ENCODE measurements around the gene LRMDA. TPM values are rescaled to one million over a fixed set of nuclear protein-coding genes. Genes with fewer than 3 reads are reported as not detected.

The LRMDA gene
- total and polyA plus RNA-seq, 2 of the 8 experiments (the other 6 are each of a cell fraction or from before 2014, with no cell fraction given): 0.86 to 2.8 TPM

DNA sequence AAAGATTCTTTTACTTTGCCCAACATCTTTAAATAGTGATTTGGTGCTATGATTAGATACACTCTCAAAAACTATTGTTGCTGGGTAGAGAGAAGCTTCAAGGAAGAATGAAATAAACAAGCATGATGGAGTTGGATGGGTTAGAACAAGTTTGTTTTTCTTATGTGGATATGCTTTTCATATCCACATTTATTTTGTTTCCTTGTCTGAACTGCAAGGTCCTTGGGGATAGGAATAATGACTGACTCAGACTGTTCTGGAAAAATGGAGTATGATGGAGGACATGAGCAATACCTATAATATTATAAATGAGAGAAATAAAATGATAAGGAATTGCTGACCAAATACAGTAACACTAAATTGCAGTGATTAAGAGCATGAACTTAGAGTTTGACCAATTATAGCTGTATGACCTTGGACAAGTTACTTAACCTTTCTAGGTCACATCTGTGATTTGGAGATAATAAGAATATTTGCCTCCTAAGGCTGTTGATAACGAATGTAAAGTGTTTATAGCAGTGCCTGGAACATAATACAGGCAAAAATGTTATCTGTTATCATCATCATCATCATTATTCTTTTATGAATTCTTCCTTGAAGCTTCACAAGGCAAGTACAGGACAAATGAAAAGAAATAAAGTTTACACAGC is 847.5 kb downstream of the LRMDA start:
- no peaks in the 10 kb centered on the region for H3K23me2 ChIP-seq (ENCODE audit: low read depth, low read length)
- no peak overlapping the region for H2BK12ac ChIP-seq (ENCODE audit: low read depth, low read length)
- H3K9ac ChIP-seq (replicated peaks in 1 of 4; ENCODE audit: extremely low read depth in 1 of 4, low read depth in 3 of 4, low read length in 3 of 4): no peak overlapping the region
- H3K23ac ChIP-seq (ENCODE audit: insufficient read length): no peak overlapping the region
- no peaks in the 10 kb centered on the region for H3K27me3 ChIP-seq (replicated peaks in 1 of 4; ENCODE audit: control insufficient read depth in 3 of 4, extremely low read depth in 1 of 4, insufficient read depth in 3 of 4, low read length in 3 of 4)
- H3K4me1 ChIP-seq (replicated peaks in 1 of 4; ENCODE audit: control insufficient read depth in 3 of 4, insufficient read depth in 4 of 4, low read length in 3 of 4): peaks cover 0 to 5% (median 0%) of the 10 kb centered on the region in 4 experiments; a peak in 1 of 7 replicates
- H2BK120ac ChIP-seq (replicated peaks; ENCODE audit: low read depth, low read length): no peak overlapping the region
- H4K20me1 ChIP-seq (replicated peaks in 1 of 2; ENCODE audit: control insufficient read depth in 1 of 2, insufficient read depth in 2 of 2, low read length in 2 of 2): no peaks in the 10 kb centered on the region
- H3K4me3 ChIP-seq (ENCODE audit: extremely low read depth in 1 of 4, insufficient read depth in 2 of 4, low read depth in 3 of 4, low read length in 4 of 4): no peak overlapping the region
- no peak overlapping the region for H2BK20ac ChIP-seq (ENCODE audit: low read length)
- H3K79me1 ChIP-seq (ENCODE audit: low read depth, low read length): no peaks in the 10 kb centered on the region
- H3K36me3 ChIP-seq (ENCODE audit: control insufficient read depth in 2 of 4, insufficient read depth in 4 of 4, low read length in 3 of 4): no peaks in the 10 kb centered on the region
- no peaks in the 10 kb centered on the region for H3K79me2 ChIP-seq (ENCODE audit: control insufficient read depth in 1 of 2, insufficient read depth in 2 of 2, low read length in 2 of 2)
- no peak overlapping the region for H2BK15ac ChIP-seq (ENCODE audit: low read length)
- H4K91ac ChIP-seq (replicated peaks; ENCODE audit: insufficient read length, low read length): no peak overlapping the region
- H4K8ac ChIP-seq (ENCODE audit: extremely low read depth, insufficient read depth, low read length): no peak overlapping the region
- no peak for DNase-seq (ENCODE audit: low read depth in 1 of 2, low spot score in 2 of 2)
- no peak overlapping the region for H3K18ac ChIP-seq (ENCODE audit: extremely low read depth, low read length)
- 70% methylated on average over 1 of the region's 1 CpG; no CpG with 5 or more reads in 1 of the 2 experiments for WGBS, 2 experiments (ENCODE audit: extremely low coverage in 1 of 2, insufficient coverage in 1 of 2, insufficient read length in 1 of 2, insufficient replicate concordance in 2 of 2, low coverage in 1 of 2, low lambda C conversion rate in 2 of 2, missing lambda C conversion rate in 1 of 2)
- H3K9me3 ChIP-seq (ENCODE audit: insufficient read depth in 2 of 2, low read depth in 1 of 2, low read length in 1 of 2): no peaks in the 10 kb centered on the region; a peak in 1 of 4 replicates
- TF ChIP-seq ASH2L (IDR thresholded peaks at IDR 0.05; ENCODE audit: low read length): no peak
- TF ChIP-seq EZH2 (IDR thresholded peaks at IDR 0.05; ENCODE audit: low read depth, low read length, severe bottlenecking): no peak
- TF ChIP-seq SP1 (IDR thresholded peaks at IDR 0.05; ENCODE audit: low read depth, low read length): no peak
- no peak for TF ChIP-seq RXRA (IDR thresholded peaks at IDR 0.05; ENCODE audit: insufficient read depth, low read depth, low read length)
- TF ChIP-seq, protein P1, sequence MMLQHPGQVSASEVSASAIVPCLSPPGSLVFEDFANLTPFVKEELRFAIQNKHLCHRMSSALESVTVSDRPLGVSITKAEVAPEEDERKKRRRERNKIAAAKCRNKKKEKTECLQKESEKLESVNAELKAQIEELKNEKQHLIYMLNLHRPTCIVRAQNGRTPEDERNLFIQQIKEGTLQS (IDR thresholded peaks at IDR 0.05; ENCODE audit: insufficient read depth, low read depth, low read length): no peak
- FAIRE-seq: no peak
- H2AK5ac ChIP-seq (ENCODE audit: low read depth, low read length): no peak overlapping the region
- no peak overlapping the region for H3K4me2 ChIP-seq (ENCODE audit: insufficient read depth in 1 of 2, low read depth in 2 of 2, low read length in 2 of 2)
- H3K56ac ChIP-seq (replicated peaks; ENCODE audit: insufficient read length, low read depth, low read length): no peak overlapping the region
- H3K4ac ChIP-seq (replicated peaks; ENCODE audit: insufficient read length, low read depth, low read length): no peak overlapping the region
- no peak overlapping the region for H3K27ac ChIP-seq (ENCODE audit: low read depth, low read length)
- CTCF ChIA-PET (ENCODE audit: partially characterized antibody): no interaction called here
- no peak overlapping the region for H3K14ac ChIP-seq (ENCODE audit: insufficient read length)
- no peak overlapping the region for H2BK5ac ChIP-seq (ENCODE audit: low read depth, low read length)
- H4K5ac ChIP-seq (ENCODE audit: insufficient read length, low read depth, low read length): no peak overlapping the region
- POLR2A ChIA-PET (ENCODE audit: partially characterized antibody): no interaction called here
- H2AFZ ChIP-seq (ENCODE audit: low read length): no peak overlapping the region
